Measurements from ENCODE around the gene FLNC.

Gene FLNC

DNA sequence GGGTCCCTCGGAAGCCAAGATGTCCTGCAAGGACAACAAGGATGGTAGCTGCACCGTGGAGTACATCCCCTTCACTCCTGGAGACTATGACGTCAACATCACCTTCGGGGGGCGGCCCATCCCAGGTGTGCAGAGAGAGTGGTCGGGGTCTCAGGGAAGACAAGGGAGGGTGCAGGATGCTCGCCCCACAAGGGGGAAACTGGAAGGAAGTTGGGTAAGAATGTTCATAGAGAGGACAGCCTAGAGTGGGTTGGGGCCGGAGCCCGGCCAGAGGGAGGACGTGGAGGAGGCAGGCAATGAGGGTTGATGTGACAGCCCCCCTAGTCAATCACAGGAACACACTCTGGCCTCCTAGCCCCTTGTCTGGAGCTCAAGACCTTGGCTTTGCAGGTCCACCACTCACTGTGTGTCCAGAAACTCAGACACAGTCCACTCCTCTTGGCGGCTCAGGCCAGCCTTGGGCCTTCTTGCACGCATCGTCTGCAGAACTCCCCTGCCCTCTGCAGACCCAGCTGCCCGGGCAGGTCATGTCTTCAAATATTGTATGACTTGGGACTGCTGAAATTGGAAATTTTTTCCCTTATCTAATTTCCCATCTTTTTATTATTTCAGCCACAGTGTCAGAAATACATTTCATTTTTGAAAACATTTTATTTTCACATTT lies 16.7 kb downstream of the FLNC start:
- DNase-seq: no peak

DNA sequence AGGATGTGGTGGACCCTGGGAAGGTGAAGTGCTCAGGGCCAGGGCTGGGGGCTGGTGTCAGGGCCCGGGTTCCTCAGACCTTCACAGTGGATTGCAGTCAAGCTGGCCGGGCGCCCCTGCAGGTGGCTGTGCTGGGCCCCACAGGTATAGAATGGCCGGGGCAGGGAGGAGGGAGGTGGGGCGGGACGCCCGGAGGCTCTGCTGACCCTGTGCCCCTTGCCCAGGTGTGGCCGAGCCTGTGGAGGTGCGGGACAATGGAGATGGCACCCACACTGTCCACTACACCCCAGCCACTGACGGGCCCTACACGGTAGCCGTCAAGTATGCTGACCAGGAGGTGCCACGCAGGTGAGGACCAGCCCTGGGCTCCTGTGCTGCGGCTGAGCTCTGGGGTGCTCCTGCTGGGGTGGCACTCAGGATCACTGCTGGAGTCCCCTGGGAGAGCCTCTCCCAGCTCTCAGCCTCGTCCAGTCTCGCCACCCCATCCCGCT lies 17.6 kb downstream of the FLNC start:
- no peak for DNase-seq

DNA sequence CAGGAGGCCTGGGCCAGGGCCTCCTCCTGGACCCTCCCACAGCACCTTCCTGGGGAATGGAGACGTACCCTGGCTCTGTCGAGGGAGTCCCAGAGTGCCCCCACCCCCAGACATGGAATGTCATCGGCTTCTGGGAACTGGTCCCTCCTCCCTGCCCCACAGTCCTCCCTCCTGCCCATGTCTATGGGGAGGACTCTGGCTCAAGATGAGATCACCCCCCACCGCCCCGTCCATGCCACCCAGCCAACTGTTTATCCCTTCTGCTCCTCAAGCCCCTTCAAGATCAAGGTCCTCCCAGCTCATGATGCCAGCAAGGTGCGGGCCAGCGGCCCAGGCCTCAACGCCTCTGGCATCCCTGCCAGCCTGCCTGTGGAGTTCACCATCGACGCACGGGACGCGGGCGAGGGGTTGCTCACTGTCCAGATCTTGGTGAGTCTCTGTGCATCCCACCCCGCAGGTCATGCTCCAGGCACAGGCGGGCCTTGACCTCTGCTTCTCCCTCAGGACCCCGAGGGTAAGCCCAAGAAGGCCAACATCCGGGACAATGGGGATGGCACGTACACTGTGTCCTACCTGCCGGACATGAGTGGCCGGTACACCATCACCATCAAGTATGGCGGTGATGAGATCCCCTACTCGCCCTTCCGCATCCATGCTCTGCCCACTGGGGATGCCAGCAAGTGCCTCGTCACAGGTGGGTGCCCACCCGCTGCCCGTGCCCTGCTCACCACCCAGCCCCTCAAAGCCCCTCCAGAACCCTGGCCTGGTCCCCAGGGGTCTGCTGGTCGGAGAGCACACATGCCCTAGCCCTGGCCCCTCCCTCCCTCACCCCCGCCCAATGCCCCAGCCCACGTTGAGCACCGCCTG lies 18.3 kb downstream of the FLNC start:
- DNase-seq: no peak

DNA sequence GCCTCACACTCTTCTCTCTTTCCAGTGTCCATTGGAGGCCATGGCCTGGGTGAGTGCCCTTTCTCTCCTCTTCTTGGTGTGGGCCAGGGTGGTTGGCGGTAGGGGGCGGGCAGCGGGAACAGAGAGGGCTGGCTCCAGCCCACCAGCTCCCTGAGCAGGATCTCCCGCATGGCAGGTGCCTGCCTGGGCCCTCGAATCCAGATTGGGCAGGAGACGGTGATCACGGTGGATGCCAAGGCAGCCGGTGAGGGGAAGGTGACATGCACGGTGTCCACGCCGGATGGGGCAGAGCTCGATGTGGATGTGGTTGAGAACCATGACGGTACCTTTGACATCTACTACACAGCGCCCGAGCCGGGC lies 18.9 kb downstream of the FLNC start:
- no peak for DNase-seq

- DNase-seq: no peak
Observed at GRCh38 chr7:128849804-128850490, 19.7 kb downstream of the FLNC start.

DNA sequence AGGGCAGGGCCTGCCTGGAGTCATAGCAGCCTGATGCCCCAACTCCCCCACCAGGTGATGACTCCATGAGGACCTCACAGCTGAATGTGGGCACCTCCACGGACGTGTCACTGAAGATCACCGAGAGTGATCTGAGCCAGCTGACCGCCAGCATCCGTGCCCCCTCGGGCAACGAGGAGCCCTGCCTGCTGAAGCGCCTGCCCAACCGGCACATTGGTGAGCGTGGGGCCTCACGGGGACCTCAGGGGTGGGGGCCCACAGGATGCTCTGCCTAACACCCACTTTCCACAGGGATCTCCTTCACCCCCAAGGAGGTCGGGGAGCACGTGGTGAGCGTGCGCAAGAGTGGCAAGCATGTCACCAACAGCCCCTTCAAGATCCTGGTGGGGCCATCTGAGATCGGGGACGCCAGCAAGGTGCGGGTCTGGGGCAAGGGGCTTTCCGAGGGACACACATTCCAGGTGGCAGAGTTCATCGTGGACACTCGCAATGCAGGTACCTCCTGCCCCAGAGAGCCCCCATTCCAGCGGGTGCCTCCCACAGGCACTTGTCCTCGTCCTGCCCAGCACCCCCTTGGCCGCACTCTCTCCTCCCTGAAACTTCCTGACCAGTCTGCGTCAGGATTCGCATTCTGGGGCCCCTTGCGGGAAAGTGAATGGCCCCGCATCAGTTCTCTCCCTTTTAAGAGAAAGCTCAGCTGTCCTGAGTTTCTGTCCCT lies 22.5 kb downstream of the FLNC start:
- no peak for DNase-seq

DNA sequence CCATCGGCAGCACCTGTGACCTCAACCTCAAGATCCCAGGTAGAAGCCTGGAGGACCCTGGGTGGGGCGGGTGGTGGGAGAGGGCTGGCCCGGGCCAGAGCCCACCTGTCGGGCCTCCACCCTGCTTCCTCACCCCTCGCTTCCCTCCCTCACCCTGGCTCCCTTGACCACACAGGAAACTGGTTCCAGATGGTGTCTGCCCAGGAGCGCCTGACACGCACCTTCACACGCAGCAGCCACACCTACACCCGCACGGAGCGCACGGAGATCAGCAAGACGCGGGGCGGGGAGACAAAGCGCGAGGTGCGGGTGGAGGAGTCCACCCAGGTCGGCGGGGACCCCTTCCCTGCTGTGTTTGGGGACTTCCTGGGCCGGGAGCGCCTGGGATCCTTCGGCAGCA lies 23.6 kb downstream of the FLNC start:
- DNase-seq: no peak

GRCh38 chr7:128854396-128854795 lies 24.2 kb downstream of the FLNC start:
- no peak for DNase-seq

DNA sequence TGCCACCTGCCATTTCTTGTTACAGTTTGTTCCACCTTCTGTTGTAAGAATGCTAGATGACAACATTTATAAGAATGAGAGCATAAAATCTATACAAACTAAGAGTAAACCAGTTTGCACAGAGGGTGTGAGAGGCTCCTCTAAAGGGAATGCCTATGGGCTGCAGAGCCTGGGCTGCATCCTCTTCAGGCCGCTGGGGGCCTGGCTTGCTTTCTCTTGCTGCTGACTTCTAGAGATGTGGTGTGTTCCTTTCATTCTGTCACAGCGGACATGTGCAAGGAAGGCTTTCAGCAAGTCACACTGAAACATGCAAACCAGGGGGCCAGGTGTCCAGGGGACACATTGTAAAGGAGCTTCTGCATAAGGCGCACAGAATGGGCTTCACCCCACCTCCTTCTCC lies 25.4 kb downstream of the FLNC start:
- DNase-seq: no peak

DNA sequence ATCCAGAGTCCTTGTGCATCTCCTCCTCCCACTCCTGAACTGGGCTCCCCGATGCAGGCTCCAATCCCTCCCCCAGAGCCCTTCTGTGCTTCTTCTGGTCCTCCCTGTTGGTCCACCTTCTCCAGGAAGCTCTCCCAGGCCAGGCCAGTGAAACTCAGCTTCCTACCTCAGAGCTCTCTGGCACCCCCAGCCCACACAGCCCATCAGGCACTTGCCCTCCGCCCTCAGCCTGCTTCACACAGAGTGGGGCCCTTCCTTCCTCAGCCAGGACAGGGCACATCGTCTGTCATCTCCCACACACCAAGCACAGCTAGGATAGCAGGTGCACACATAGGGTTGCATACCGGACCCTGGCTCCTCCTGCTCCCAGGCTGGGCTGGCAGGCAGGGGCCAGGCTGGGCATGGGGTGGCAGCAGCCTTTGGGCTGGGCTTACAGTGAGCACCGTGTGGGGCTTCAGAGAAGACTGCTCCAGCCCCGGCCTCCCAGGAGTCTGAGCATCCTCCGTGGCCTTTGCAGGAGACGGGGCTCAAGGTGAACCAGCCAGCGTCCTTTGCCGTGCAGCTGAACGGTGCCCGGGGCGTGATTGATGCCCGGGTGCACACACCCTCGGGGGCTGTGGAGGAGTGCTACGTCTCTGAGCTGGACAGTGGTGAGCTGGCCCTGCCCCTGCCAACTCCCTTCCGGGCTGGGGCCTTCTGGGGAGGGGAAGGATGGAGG lies 26.0 kb downstream of the FLNC start:
- DNase-seq: no peak

DNA sequence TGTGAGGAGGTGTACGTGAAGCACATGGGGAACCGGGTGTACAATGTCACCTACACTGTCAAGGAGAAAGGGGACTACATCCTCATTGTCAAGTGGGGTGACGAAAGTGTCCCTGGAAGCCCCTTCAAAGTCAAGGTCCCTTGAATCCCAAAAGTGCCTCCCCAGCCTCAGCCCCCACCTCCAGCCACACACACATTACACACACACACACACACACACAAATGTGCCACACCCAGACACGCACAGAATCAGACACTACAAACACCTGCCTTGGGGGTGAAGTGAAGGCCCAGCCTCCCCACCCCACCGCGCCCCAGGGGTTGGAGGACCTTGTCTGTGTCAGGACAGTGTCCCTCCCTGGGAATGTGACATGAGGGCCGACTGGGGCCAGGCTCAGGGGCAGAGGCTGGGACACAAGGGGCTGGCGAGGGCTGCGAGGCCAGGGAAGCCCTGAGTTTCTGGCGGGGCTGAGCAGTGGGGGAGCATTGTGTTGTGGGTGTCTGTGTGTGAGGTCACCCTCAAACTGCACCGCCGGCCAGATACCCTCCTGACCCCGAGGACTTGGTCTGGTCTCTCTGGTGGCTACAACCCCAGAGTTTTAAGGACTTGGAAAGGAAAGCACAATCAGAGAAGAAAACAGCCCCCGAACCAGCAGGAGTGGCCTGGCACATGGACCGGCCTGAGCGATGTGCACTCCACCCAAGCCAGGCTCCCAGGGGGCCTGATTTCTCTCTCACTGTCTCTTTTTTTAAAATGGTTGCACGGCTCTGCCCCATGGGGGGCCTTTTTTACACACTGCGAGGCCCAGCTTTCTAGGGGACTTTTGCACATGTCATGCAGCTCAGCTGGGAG lies 28.4 kb downstream of the FLNC start:
- no peak for DNase-seq

DNA sequence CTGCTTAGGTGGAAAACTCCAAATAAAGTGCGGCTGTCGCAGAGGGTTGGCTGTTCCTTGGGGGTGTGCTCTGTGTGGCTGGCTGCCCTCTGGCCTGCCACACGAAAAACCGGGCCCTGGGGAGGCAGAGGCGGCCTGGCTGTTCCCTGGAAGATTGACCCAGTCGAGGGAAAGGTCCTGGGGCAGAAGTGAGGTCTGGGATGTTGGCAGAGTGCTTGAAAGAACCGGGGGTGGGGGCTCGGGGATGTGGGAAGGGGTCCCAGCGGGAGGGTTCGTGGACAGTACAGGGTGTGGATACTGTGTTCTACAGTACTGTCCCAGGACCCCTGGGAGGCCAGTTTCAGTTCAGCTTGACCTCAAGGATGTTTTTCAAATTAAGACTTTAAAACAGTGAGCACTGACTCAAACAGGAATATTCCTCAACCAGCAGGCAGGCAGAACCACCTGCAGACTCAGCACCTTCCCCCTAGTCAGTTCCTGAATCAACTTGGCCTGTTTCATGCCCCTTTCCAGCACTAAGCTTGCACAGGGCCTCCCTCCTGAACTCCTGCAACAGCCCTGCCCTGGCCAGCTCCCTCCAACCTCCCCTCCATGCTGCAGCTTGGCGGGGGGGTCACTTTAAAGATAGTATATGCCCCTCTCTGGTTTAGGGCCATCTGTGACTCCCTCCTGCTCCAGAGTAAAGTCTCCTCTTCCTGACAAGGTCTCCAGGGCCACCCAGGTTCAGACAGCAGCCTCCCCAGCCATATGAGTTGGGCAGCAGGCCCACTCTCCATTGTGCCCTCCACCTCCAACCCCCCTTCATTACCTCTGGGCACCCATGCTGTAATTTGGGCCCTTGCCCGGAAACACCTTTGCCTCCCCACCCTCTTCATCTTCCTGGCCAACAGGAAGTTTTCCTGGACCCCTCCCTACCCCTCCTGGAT lies 29.3 kb downstream of the FLNC start:
- no peak for DNase-seq

- DNase-seq: no peak
Observed at GRCh38 chr7:128860158-128861073, 30.2 kb downstream of the FLNC start.

GRCh38 chr7:128861957-128862570 lies 31.9 kb downstream of the FLNC start:
- no peak for DNase-seq

GRCh38 chr7:128862571-128863432 lies 32.6 kb downstream of the FLNC start, which contains the start of gene ATP6V1F:
Gene ATP6V1F (plus strand): TSS chr7:128862856. CDS start chr7:128862905, 49 bp downstream.
- DNase-seq: peak; percentile 99

DNA sequence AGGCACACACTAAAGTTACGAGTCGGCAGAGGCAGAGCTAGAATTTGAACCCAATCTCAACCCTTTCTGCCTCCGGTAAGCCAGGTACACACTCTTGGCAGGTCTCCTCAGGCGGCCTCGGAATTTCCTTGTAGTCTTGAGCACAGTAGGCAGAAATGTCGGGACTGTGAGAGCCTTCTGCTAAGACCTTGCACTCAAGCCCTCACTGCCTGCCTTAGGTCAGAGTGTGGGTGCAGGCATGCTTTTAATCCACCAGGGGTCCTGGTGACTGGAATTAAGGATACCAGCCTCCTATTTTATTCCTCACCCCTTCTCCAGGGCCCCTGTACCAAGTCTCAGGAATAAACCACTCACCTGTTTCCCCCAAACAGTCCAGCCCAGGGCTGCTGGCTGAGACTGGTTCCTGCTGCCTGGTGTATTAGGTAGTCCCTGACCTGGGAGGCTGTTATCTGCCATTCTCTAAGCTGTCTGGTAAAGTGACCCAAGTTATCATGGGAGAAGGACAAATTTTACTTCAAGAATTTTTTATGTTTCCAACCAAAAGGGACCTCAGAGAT lies 33.3 kb downstream of the FLNC start:
- peak; percentile 35 for DNase-seq

DNA sequence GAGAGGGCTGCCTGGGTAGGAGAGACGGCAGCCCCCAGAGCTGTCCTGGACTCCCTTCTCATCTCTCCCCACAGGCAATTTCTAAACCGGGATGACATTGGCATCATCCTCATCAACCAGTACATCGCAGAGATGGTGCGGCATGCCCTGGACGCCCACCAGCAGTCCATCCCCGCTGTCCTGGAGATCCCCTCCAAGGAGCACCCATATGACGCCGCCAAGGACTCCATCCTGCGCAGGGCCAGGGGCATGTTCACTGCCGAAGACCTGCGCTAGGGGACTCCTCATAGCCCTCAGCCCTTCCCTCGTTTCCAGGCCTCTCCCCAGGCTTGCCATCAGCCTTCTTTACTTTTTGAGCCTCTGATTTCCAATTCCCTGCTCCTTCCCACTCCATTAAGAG lies 35.1 kb downstream of the FLNC start:
- no peak for DNase-seq
